Measurements from ENCODE around the gene OBP2B.

GRCh38 chr9:133258061-133259015 lies 49.3 kb upstream of the OBP2B start:
- TF ChIP-seq, protein P1, sequence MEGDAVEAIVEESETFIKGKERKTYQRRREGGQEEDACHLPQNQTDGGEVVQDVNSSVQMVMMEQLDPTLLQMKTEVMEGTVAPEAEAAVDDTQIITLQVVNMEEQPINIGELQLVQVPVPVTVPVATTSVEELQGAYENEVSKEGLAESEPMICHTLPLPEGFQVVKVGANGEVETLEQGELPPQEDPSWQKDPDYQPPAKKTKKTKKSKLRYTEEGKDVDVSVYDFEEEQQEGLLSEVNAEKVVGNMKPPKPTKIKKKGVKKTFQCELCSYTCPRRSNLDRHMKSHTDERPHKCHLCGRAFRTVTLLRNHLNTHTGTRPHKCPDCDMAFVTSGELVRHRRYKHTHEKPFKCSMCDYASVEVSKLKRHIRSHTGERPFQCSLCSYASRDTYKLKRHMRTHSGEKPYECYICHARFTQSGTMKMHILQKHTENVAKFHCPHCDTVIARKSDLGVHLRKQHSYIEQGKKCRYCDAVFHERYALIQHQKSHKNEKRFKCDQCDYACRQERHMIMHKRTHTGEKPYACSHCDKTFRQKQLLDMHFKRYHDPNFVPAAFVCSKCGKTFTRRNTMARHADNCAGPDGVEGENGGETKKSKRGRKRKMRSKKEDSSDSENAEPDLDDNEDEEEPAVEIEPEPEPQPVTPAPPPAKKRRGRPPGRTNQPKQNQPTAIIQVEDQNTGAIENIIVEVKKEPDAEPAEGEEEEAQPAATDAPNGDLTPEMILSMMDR (conservative IDR thresholded peaks at IDR 0.05; ENCODE audit: low read depth in 2 of 2): no peak
- TF ChIP-seq POLR2AphosphoS5 (IDR thresholded peaks at IDR 0.05; ENCODE audit: low read depth) (no peak), ZNF114 (CRISPR knock-in tag; IDR thresholded peaks at IDR 0.05) (no peak), EZH2 (IDR thresholded peaks at IDR 0.05; ENCODE audit: low read depth, unreplicated experiment) (no peak), CREB1 (CRISPR knock-in tag; IDR thresholded peaks at IDR 0.05; ENCODE audit: low read depth) (no peak), EZH2phosphoT487 (IDR thresholded peaks at IDR 0.05; ENCODE audit: unreplicated experiment) (no peak)
- TF ChIP-seq, protein P2, sequence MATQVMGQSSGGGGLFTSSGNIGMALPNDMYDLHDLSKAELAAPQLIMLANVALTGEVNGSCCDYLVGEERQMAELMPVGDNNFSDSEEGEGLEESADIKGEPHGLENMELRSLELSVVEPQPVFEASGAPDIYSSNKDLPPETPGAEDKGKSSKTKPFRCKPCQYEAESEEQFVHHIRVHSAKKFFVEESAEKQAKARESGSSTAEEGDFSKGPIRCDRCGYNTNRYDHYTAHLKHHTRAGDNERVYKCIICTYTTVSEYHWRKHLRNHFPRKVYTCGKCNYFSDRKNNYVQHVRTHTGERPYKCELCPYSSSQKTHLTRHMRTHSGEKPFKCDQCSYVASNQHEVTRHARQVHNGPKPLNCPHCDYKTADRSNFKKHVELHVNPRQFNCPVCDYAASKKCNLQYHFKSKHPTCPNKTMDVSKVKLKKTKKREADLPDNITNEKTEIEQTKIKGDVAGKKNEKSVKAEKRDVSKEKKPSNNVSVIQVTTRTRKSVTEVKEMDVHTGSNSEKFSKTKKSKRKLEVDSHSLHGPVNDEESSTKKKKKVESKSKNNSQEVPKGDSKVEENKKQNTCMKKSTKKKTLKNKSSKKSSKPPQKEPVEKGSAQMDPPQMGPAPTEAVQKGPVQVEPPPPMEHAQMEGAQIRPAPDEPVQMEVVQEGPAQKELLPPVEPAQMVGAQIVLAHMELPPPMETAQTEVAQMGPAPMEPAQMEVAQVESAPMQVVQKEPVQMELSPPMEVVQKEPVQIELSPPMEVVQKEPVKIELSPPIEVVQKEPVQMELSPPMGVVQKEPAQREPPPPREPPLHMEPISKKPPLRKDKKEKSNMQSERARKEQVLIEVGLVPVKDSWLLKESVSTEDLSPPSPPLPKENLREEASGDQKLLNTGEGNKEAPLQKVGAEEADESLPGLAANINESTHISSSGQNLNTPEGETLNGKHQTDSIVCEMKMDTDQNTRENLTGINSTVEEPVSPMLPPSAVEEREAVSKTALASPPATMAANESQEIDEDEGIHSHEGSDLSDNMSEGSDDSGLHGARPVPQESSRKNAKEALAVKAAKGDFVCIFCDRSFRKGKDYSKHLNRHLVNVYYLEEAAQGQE (IDR thresholded peaks at IDR 0.05; ENCODE audit: unreplicated experiment): no peak
- TF ChIP-seq, protein P3, sequence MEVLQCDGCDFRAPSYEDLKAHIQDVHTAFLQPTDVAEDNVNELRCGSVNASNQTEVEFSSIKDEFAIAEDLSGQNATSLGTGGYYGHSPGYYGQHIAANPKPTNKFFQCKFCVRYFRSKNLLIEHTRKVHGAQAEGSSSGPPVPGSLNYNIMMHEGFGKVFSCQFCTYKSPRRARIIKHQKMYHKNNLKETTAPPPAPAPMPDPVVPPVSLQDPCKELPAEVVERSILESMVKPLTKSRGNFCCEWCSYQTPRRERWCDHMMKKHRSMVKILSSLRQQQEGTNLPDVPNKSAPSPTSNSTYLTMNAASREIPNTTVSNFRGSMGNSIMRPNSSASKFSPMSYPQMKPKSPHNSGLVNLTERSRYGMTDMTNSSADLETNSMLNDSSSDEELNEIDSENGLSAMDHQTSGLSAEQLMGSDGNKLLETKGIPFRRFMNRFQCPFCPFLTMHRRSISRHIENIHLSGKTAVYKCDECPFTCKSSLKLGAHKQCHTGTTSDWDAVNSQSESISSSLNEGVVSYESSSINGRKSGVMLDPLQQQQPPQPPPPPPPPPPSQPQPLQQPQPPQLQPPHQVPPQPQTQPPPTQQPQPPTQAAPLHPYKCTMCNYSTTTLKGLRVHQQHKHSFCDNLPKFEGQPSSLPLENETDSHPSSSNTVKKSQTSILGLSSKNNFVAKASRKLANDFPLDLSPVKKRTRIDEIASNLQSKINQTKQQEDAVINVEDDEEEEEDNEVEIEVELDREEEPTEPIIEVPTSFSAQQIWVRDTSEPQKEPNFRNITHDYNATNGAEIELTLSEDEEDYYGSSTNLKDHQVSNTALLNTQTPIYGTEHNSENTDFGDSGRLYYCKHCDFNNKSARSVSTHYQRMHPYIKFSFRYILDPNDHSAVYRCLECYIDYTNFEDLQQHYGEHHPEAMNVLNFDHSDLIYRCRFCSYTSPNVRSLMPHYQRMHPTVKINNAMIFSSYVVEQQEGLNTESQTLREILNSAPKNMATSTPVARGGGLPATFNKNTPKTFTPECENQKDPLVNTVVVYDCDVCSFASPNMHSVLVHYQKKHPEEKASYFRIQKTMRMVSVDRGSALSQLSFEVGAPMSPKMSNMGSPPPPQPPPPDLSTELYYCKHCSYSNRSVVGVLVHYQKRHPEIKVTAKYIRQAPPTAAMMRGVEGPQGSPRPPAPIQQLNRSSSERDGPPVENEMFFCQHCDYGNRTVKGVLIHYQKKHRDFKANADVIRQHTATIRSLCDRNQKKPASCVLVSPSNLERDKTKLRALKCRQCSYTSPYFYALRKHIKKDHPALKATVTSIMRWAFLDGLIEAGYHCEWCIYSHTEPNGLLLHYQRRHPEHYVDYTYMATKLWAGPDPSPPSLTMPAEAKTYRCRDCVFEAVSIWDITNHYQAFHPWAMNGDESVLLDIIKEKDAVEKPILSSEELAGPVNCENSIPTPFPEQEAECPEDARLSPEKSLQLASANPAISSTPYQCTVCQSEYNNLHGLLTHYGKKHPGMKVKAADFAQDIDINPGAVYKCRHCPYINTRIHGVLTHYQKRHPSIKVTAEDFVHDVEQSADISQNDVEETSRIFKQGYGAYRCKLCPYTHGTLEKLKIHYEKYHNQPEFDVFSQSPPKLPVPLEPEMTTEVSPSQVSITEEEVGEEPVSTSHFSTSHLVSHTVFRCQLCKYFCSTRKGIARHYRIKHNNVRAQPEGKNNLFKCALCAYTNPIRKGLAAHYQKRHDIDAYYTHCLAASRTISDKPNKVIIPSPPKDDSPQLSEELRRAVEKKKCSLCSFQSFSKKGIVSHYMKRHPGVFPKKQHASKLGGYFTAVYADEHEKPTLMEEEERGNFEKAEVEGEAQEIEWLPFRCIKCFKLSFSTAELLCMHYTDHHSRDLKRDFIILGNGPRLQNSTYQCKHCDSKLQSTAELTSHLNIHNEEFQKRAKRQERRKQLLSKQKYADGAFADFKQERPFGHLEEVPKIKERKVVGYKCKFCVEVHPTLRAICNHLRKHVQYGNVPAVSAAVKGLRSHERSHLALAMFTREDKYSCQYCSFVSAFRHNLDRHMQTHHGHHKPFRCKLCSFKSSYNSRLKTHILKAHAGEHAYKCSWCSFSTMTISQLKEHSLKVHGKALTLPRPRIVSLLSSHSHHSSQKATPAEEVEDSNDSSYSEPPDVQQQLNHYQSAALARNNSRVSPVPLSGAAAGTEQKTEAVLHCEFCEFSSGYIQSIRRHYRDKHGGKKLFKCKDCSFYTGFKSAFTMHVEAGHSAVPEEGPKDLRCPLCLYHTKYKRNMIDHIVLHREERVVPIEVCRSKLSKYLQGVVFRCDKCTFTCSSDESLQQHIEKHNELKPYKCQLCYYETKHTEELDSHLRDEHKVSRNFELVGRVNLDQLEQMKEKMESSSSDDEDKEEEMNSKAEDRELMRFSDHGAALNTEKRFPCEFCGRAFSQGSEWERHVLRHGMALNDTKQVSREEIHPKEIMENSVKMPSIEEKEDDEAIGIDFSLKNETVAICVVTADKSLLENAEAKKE (CRISPR knock-in tag; IDR thresholded peaks at IDR 0.05): no peak

Data from GM23338 (cell line).